Heart right ventricle (tissue), 16 donors: ENCODE results near the gene INTU. TPM values are rescaled to one million over a fixed set of nuclear protein-coding genes. Genes with fewer than 3 reads are reported as not detected.

ENCODE experiments used
- ATAC-seq, 8 donors: fragments of 200-7000 bp; cut with Tn5 transposase; one replicate each; pipeline ENCODE4 v1.9.1; 2020; ENCODE audit warnings: mild to moderate bottlenecking in 8 of 8, moderate library complexity in 8 of 8, moderate number of reproducible peaks in 1 of 8
- DNase-seq, 2 donors: peaks; one replicate each; pipeline ENCODE4 v3.0.0-alpha.2; 2020
- H3K27ac ChIP-seq, 10 donors: fragments of 200-600 bp; sonication (generic) in 2 of 10; one replicate each; pipeline versions ENCODE4 v1.5.0 to v1.8.0; 2020 to 2022; ENCODE audit warnings: mild to moderate bottlenecking in 3 of 10
- H3K27me3 ChIP-seq, 7 donors: fragments of 200-600 bp; one replicate each; pipeline ENCODE4 v1.8.0; 2021 to 2022; ENCODE audit warnings: mild to moderate bottlenecking in 2 of 7
- H3K36me3 ChIP-seq, 9 donors: fragments of 200-600 bp; sonication (generic) in 1 of 9; one replicate each; pipeline versions ENCODE4 v1.5.0 to v1.8.0; 2020 to 2022; ENCODE audit warnings: mild to moderate bottlenecking in 2 of 9
- H3K4me1 ChIP-seq, 9 donors: fragments of 200-600 bp; sonication (generic) in 1 of 9; one replicate each; pipeline versions ENCODE4 v1.5.0 to v1.8.0; 2020 to 2022; ENCODE audit warnings: mild to moderate bottlenecking in 4 of 9
- H3K4me3 ChIP-seq, 10 donors: fragments of 200-600 bp; sonication (generic) in 2 of 10; one replicate each; pipeline versions ENCODE4 v1.5.0 to v1.8.0; 2020 to 2022; ENCODE audit warnings: mild to moderate bottlenecking in 7 of 10, moderate library complexity in 2 of 10
- H3K9me3 ChIP-seq, 11 donors: fragments of 200-600 bp in 10 of 11; sonication (generic) in 2 of 11; one replicate each; pipeline versions ENCODE4 v1.5.0 to v1.8.0; 2013 to 2022; ENCODE audit warnings: mild to moderate bottlenecking in 2 of 11, control low read depth in 1 of 11, moderate library complexity in 1 of 11
- WGBS, 2 donors: extraction: QIAGEN DNeasy Blood & Tissue Kit; methylation state at CpG; one replicate each; pipeline ENCODE4 v1.1.7; 2013; ENCODE audit warnings: inconsistent platforms in 1 of 2; 5-methylcytosine and 5-hydroxymethylcytosine counted together
- intact Hi-C, 10 donors: fragments of 100-400 bp; cut with DNase I; formaldehyde crosslinking; loops; one replicate each; pipeline versions ENCODE4 v1.11.1 to v1.14.2; 2022
- polyA plus RNA-seq, 2 donors: library from polyadenylated mRNA; stranded (reverse); fragments of 200-250 nt; gene quantifications; one replicate each; pipeline ENCODE4 v1.2.3, GENCODE V29; 2013
- total RNA-seq, 10 donors: library from RNA; stranded (reverse); fragmentation: NEBNext Ultra II Directional in 3 of 10; extraction: Animal tissue kit (Norgen Biotek cat#: 25700) in 3 of 10; gene quantifications; one replicate each; pipeline versions ENCODE4 v1.2.1 to v1.2.4, GENCODE V29; 2021 to 2023
- TF ChIP-seq, protein P1 (sequence below), 9 donors: fragments of 200-600 bp; sonication (generic) in 2 of 9; IDR thresholded peaks; one replicate each; pipeline versions ENCODE4 v1.5.0 to v1.8.0; 2021 to 2022; ENCODE audit warnings: antibody characterized with exemption in 9 of 9, mild to moderate bottlenecking in 5 of 9, moderate library complexity in 1 of 9
- donor health status: Arrhythmogenic right ventricular cardiomyopathy.
- donor health status: ischemic (EF 13 %, LVEDD 7.1; RV severe dilation, severe dysfunction).
- donor health status: healthy with polysubstance abuse.
- donor health status: DM: no; HTN: yes; CAD: no.
- donor health status: DM: no; HTN: no; CAD: no.
- donor health status: ischemic (EF 25% LVEDD 6.9; RV normal size, moderate dysfunction).
- donor health status: ischemic (EF 25% LVEDD 5.7; RV mildly dilated, moderate dysfunction).
- donor health status: healthy.
- donor health status: DM: yes; HTN: yes; CAD: no.
- donor health status: Ischemic cardiomyopathy.
- donor health status: ischemic (EF 35%, LVEDD 5.7; RV mildly dilated, moderate dysfunction).
- donor health status: nonischemic (EF 11% LVEDD 7.7; RV severe dilation, severe dysfunction).
- donor health status: DM: yes; HTN: yes; CAD: no.
- donor health status: PGD.
- donor health status: ischemic (EF 29% LVEDD 5.4; RV normal size, mild dysfunction).
- donor health status: nonischemic (EF 23%, LVEDD 6.1; RV moderate dilation, normal function).

The INTU gene
- total and polyA plus RNA-seq, 12 donors: 1.3 to 8.9 (median 4.5) TPM

DNA sequence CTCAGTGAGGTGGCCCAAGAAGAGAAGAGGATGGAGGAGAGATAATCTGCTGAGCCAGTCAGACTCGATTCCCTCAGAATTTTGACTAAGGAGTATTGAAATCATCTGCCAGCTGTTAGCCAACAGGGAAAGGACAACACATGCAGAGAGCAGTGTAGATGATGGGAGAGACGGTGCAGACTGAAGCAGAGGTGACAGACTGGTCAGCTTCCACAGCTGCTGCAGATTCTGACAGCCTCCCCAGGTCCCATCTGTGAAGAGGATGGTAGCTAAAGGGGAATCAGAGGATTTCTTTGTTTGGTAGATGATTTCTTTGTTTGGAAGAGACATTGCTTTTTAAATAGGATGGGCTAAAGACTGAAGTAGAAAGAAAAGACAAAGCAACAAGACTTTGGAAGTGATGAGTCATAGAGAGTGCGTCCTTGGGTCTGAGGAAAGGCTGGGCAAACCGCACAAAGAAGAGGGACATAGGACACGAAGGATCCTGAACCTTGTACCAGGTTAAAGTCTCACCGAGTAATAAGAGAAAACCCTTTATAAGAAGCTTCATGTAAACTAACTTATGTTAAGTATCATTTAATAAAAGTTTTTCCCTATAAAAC lies 27.6 kb downstream of the INTU start:
- TF ChIP-seq, protein P1, sequence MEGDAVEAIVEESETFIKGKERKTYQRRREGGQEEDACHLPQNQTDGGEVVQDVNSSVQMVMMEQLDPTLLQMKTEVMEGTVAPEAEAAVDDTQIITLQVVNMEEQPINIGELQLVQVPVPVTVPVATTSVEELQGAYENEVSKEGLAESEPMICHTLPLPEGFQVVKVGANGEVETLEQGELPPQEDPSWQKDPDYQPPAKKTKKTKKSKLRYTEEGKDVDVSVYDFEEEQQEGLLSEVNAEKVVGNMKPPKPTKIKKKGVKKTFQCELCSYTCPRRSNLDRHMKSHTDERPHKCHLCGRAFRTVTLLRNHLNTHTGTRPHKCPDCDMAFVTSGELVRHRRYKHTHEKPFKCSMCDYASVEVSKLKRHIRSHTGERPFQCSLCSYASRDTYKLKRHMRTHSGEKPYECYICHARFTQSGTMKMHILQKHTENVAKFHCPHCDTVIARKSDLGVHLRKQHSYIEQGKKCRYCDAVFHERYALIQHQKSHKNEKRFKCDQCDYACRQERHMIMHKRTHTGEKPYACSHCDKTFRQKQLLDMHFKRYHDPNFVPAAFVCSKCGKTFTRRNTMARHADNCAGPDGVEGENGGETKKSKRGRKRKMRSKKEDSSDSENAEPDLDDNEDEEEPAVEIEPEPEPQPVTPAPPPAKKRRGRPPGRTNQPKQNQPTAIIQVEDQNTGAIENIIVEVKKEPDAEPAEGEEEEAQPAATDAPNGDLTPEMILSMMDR (IDR thresholded peaks at IDR 0.05): no peak
- no peaks in the 10 kb centered on the region for H3K27me3 ChIP-seq

DNA sequence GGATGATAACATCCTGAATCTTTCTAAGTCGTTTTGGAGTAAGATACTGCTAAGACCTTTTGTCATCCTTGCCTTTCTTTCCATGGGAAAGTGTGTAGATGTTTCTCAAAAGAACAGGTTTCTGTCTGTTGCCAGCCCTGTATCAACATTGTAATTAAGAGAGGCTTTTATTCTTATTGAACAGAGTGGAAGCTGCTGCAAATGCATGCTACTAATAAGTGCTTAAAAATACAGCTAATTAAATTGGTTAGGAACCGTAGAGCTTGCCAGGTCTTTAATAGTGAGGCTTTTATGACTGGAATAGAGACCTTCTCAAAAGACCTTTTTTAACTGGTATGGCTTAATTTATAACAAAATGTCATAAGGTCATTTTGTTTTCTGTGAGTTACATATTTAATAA lies 34.4 kb downstream of the INTU start:
- 83 to 84% methylated on average over 2 of the region's 2 CpGs for WGBS, 2 donors
- no peaks in the 10 kb centered on the region for H3K27me3 ChIP-seq
- DNase-seq (no peak), ATAC-seq (no peak)
- no peak overlapping the region for H3K27ac ChIP-seq
- TF ChIP-seq, protein P1 (IDR thresholded peaks at IDR 0.05): no peak
- no peak overlapping the region for H3K4me3 ChIP-seq
- no peaks in the 10 kb centered on the region for H3K4me1 ChIP-seq
- intact Hi-C loops: loop anchor here in 1 of 10 donors (5.0 kb wide), 1 partner anchor 120 kb away; no protein-coding TSS in a partner anchor
- H3K9me3 ChIP-seq: no peaks in the 10 kb centered on the region
- H3K36me3 ChIP-seq: peaks cover 0 to 4% (median 0%) of the 10 kb centered on the region in 9 donors

More for the DNA sequence above, 27.6 kb downstream of the INTU start:
- Histone ChIP-seq H3K4me3 (no peak overlapping the region), H3K4me1 (no peaks in the 10 kb centered on the region), H3K9me3 (no peaks in the 10 kb centered on the region), H3K27ac (no peak overlapping the region), H3K36me3 (peaks cover 0 to 21% (median 0%) of the 10 kb centered on the region in 9 donors)
- DNase-seq (no peak), ATAC-seq (no peak)
- intact Hi-C loops: no loop called here
- WGBS, 2 donors: 88% methylated on average over 6 of the region's 6 CpGs

DNA sequence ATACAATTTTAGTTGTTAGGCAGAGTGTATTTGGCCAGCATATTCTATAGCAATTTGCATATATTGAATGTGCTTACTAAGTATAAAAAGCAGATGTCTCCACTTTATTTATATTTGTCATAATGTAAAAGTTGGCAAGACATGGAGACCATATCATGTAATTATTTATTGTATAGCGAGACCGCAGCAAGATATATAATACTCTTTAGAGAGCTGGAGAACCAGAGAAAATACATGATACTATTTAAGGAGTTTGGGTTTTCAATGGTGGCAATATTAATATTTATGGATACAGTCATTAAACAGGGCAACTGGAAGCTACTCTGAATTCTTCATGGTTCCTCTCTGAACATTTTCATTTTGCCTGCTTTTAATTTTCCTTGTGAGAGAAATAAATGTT lies 35.0 kb downstream of the INTU start:
- WGBS, 2 donors: 93 to 97% methylated on average over 2 of the region's 2 CpGs
- no peak for DNase-seq
- no peaks in the 10 kb centered on the region for H3K9me3 ChIP-seq
- ATAC-seq: no peak
- no peak overlapping the region for H3K27ac ChIP-seq
- TF ChIP-seq, protein P1 (IDR thresholded peaks at IDR 0.05): no peak
- no peak overlapping the region for H3K4me3 ChIP-seq
- H3K36me3 ChIP-seq: peaks cover 0 to 4% (median 0%) of the 10 kb centered on the region in 9 donors
- H3K4me1 ChIP-seq: no peaks in the 10 kb centered on the region
- no peaks in the 10 kb centered on the region for H3K27me3 ChIP-seq
- intact Hi-C loops: loop anchor here in 1 of 10 donors (5.0 kb wide), 1 partner anchor 120 kb away; no protein-coding TSS in a partner anchor

DNA sequence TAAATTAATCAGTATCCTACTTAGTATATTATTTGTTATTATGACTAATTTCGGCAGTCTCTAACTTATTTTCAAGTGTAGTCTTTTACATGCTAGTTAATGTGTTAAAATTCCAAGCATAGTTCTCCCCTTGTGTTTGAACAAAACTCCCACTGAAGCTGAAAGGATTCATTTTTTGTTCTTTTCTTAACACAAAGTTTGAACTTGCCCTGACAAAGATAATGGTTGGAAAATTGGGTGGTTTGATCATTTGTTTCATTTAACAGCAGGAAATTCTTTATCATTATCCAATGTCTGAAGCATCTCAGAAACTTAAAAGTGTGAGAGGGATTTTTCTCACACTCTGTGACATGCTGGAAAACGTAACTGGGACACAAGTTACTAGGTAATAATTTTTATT lies 36.0 kb downstream of the INTU start:
- no peaks in the 10 kb centered on the region for H3K9me3 ChIP-seq
- 77 to 80% methylated on average over 2 of the region's 2 CpGs for WGBS, 2 donors
- ATAC-seq: no peak
- intact Hi-C loops: loop anchor here in 1 of 10 donors (5.0 kb wide), 1 partner anchor 121 kb away; no protein-coding TSS in a partner anchor
- peaks cover 0 to 4% (median 0%) of the 10 kb centered on the region in 9 donors for H3K36me3 ChIP-seq
- no peaks in the 10 kb centered on the region for H3K27me3 ChIP-seq
- DNase-seq: no peak
- H3K4me3 ChIP-seq: no peak overlapping the region
- H3K27ac ChIP-seq: no peak overlapping the region
- TF ChIP-seq, protein P1 (IDR thresholded peaks at IDR 0.05): no peak
- H3K4me1 ChIP-seq: no peaks in the 10 kb centered on the region
